HG03460 (cell line): ENCODE data around the gene NECTIN1.

Experiments
- ATAC-seq: cut with Tn5 transposase; IDR thresholded peaks from one replicate; pipeline ENCODE4 v1.9.1; 2021; ENCODE audit not compliant: unreplicated experiment

The NECTIN1 gene

DNA sequence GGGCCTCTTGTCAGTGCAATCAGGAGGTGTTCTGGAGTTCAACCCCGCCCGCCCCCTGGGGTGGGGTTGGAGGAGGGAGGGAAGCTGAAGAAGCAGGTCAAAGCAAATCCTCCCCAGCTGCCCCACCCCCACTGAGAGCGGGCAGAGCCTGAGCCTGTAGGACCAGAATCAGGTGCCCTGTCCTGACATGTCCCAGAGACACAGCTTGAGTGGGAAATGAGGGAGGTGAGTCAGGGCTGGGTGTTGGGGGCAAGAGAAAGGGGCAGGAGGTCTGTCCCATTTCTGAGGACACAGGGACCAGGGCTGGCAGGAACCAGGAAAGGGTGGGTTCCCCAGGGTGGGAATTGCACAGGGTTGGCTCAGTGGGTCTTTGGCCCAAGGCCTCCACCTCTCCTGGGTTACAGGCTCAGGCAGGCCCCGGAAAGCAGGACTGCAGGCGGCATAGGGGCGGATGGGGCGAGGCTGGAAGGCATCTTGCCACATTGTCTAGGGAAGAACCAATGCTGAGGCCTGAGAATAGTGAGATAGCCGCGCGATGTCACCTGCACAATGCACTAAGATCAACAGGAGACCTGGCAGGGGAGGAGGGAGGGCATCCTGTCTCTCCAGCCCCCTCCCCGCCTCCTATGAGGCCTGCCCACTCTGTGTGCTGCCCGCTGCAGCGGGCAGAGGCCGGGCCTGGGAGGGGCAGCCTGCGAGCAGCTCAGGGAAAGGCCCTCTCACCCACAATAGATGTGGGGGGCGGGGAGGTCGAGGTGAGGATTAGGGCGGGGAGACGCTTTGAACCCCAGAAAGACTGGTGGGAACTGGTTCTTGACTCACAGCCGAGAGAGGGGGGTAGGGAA lies 32.4 kb downstream of the NECTIN1 start:
- ATAC-seq: no peak

GRCh38 chr11:119694334-119694733 lies 34.7 kb downstream of the NECTIN1 start:
- no peak for ATAC-seq

- ATAC-seq: no peak
Measured at GRCh38 chr11:119693253-119693815, 35.7 kb downstream of the NECTIN1 start.

DNA sequence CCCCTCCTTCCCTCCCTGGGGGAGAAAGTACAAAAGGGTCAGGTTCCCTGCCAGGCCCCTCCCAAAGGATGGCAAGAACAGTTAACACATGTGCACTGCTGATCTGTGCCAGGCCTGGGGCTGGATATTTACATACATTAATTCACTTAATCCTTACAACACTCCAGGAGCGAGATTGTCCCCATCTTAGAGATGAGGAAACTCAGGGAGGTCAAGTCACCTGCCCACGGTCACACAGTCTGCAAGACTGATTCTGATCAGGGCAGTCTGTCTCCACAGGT lies 36.5 kb downstream of the NECTIN1 start:
- no peak for ATAC-seq

DNA sequence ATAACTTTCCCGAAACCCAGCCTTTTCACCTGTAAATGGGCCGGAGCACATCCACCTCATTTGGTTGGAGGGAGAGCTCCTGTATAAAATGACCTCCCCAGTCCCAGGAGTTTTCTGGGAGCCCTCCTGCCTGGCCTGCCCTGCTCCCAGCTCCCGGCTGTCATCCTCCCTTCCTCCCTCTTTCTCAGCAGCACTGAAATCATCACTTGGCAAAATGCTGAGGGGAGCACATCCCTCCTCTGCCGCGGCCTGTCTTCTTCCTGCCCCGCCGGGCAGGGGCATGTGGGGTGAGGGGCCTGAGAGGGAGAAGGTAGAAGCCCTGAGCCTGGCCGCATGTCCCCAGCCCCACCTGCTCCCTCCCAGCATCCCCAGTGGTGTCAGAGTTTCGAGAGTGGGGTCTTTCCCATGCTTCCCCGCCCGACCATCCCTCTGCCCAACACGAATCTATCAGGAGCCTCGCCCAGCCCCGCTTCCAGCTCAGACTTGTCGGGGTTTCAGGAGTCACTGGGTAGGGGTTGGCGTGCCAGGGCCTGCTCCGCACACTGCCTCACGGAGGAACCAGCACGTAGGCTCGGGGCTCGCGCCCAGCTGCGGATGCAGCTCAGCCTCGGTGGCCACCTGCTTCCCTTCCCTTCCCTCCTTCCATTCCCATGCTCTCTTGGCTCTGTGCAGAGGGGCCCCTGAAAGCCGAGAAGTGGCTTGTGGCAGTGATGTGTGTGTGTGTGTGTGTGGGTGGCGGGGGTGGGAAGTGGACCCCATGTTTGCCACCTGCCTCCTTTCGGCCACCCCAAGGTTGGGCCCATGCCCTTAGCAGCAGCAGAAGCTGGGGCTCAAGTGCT lies 37.1 kb downstream of the NECTIN1 start:
- no peak for ATAC-seq

- no peak for ATAC-seq
Measured at GRCh38 chr11:119691020-119691666, 37.9 kb downstream of the NECTIN1 start.

DNA sequence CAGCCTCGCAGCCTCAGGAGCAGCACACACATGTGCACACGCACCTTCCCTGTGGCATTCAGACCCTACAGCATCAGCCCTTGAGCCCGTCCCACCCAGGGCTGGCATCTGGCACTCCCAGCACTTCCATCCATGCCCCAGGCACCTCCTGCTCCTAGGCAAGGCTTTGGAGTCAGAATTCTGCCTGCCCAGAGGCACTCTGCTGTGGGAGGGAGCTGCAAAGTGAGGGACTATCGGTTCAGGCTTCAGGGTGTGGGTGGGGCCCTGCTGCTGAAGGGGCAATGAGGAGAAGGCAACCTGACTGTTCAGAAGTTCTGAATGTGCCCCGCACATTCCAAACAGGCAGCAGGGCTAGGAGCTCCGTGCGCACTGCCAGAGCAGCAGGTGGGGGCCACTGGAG lies 39.7 kb downstream of the NECTIN1 start:
- ATAC-seq: no peak

DNA sequence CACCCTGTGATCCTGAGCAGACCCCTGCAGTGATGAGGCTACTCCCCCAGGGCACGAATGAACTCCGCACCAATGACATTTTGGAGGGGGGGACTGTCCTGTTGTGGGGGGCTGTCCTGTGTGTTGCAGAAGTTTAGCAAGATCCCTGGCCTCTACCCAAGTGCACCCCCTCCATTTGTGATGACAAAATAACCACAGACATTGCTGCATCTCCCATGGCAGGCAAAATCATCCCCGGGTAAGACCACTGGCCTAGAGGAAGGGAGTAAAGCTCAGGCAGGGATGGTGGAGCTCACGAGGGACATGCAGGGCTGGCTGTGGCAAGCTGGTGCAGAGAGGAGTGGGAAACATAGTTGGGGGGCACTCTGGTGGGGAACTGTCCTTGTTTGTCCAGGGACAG lies 40.6 kb downstream of the NECTIN1 start:
- no peak for ATAC-seq

GRCh38 chr11:119687373-119688046 lies 41.5 kb downstream of the NECTIN1 start:
- ATAC-seq: no peak

DNA sequence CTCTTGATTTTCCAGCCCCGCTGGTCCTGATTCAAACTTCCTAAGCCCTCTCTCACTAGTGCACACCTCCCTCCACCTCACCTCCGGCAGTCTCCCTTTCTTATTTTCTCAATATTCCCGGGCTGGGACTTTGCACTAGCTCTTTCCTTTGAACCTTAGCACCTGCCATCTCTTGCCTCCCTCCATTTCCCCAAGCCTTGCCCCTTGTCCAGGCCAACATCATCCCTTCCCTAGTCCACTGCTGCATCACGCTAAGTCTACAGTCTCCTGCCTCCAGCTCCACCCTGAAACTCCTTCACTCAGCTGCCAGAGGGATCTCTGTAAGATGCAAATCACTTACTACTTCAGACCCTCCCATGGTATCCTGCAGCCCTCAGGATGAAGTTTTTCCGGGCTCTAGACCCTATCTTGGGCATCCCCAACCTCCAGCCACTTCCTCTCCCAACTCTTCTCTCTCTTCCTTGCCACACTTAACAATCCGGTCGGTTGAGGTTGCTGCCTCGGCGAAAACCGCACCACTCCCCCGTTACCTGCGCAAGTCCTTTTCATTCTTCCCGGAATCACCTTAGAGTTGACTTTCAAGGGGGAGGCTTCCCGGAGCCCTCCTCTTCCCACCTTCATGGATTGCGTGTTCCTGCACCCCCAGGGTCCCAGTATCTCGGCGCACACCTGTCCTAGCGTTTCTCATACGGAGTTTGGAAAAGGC lies 42.7 kb downstream of the NECTIN1 start:
- no peak for ATAC-seq

GRCh38 chr11:119685111-119685746 lies 43.8 kb downstream of the NECTIN1 start:
- ATAC-seq: no peak

DNA sequence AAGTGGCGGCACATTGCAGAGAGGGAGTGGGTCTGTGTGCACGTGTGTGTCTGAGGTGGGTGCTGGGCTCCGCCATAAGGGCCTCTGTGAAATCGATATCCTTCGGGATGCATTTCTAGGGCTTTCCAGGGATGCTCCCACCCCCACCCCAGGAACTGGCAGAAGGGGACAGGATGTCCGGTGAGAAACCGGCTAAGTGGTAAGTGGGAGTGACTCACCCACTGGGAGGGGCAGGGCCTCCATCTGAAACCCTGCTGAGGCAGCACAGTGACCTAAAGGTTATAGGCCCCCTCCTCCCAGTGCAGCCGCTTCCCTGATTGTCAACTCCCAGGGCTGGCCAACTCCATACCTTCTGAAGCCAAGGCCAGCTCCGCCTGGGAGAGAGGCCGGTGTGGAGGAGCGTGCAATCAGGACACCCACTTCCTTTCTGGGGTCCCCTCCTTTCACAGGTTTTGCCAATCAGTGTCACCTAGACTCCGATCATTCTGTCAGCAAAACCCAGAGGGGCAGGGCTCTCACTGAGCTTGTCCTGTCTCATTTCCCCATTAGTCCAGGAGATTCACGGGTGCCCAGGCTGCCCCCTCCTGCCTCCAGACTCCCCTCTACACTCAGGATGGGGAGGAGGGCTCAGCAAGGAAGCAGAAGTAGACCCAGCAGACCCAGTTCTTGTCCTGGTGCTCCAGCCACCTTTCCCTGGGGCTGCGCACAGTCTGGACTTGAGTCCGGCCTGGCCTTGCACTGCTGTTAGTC lies 44.5 kb downstream of the NECTIN1 start:
- no peak for ATAC-seq

DNA sequence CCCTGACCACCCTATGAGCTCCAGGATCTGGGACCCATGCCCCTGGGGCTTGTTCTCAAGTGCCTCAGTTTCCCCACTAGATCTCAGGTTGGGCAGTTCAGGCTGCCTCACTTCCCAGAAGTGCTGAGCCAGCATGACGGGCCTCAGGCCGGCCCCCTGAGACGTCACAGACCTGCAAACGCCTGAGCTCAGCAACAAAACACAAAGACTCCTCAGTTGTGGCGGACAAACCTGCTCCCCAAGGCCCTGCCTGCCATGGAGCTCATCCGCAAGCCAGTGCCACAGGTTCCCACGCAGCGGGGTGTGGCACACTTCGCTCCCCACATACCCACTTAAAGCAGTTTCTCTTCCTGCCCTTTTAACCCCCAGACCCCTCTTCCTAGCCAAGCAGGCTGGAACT lies 45.2 kb downstream of the NECTIN1 start:
- ATAC-seq: no peak

DNA sequence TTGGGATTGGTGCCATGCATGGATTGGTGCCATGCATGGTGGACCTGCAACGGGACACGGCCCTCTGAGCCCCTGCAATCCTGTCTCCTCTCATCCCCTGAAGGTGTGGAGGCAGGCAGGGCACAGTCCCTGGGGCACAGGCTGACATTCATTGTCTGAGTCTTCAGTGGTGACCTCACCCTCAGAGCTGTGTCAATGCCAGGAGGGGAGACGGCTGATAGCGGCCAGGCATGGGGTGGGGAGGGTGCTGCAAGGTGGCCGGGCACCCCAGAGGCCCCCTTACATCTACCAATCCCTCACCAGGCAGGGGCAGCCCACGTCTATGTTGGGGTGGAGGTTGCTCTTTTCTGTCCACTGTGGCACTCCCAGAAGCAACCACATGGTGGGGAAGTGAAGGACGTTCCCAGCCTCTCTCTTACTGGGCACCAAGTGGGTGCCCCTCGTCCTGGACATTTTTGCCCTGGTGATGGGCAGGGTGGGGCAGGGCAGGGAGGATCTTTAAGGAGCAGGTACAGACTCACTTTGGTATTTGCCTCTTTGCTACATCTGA lies 47.6 kb downstream of the NECTIN1 start:
- no peak for ATAC-seq

DNA sequence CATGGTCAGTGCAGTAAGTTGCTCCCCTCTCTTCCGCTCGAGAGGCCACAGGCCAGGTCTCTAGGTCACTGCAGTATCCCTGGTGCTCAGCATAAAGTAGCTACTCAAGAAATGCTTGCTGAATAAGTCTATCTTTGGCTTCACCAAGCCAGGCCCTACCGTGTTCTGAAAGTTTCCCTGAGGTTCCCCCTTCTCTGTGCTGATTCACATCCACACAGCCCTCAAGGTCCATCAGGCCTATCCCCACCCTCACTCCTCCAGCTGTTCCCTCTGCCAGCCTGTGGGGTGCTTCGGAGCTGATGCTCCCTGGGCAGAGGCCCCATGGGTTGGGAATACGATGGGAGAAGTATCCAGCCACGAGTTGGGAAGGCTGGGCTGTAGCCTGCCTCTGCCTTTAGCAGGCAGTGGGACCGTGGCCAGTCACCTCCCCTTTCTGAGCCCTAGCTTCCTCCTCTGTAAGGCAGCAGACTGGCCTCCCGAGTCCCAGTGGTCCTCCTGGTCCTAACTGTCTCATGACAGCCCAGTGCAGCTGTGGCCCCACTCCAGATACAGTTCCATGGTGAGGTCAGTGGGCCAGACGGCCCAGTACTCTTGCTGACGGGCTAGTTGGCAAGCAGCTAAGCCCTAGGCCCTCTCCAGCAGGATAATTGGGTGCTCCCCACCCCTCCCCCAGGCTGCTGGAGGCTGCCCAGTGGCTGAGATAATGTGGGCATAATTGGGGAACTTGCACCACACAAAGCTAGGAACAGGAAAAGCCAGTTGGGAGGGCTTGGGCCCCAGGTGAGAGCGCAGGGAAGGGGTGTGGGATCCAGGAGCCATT lies 48.2 kb downstream of the NECTIN1 start:
- ATAC-seq: no peak

DNA sequence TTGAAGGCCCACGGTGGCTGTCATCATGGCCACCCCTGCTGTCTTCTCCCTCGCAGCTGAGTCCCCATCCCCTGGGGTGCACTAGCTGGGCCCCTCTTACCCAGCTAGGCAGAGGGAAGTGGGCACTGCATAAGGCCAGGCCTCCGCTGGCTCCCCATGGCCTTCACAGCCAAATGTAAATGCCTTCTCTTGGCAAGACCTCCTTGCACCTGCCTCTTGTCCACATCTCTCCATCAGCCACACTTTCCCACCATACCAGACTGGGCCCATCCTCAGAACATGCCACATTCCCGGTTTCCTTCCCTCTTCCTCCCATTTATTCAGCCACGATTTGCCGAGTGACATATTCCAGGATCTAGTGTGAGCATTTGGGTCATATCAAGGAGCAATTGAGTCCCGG lies 49.7 kb downstream of the NECTIN1 start:
- ATAC-seq: no peak

GRCh38 chr11:119678351-119678750 lies 50.6 kb downstream of the NECTIN1 start:
- no peak for ATAC-seq

DNA sequence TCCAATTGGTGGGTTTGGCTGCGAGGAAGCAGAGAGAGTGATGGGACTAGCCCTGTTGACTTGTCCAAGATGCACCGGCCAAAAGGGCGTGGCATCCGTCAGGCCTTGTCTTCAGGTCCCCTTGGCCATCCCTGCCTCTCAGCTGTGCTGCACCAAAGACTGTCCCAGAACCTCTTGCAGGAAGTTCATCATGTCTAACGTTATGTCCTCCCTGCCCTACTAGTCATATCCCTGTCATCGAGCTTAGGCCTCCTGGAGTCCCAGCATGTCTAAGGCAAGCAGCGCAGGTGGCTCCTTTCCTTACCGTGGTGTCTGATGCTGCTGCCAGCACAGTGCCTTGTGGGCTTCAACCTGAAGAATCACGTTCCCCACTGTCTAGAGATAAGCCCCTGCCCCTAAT lies 51.2 kb downstream of the NECTIN1 start:
- ATAC-seq: no peak
